ENCODE data around the gene RGS6. TPM values are rescaled to one million over a fixed set of nuclear protein-coding genes. Genes with fewer than 3 reads are reported as not detected.

RGS6 gene
- total RNA-seq, 4 donors from 2014 or later = 0.46 to 3.7 (median 1.6) TPM

- no peaks in the 10 kb centered on the region for H3K4me1 ChIP-seq
- H3K27ac ChIP-seq = no peak overlapping the region
- in situ Hi-C loops (cut with MboI; ENCODE audit: low sequenced_read_pairs in 4 of 4) (no loop called here), intact Hi-C loops (cut with DNase I; ENCODE audit: low total_unique reads) (no loop called here)
- H3K4me3 ChIP-seq = no peak overlapping the region
- H3K36me3 ChIP-seq = no peaks in the 10 kb centered on the region
- TF ChIP-seq CTCF (IDR thresholded peaks at IDR 0.05 in 4 of 5, conservative IDR thresholded peaks at IDR 0.05 in 1 of 5) (no peak), POLR2A (IDR thresholded peaks at IDR 0.05) (no peak)
- H3K9me3 ChIP-seq = no peaks in the 10 kb centered on the region
- no peak for DNase-seq
- no peak for ATAC-seq
- no peaks in the 10 kb centered on the region for H3K27me3 ChIP-seq
These were observed 498.2 kb downstream of the RGS6 start for GRCh38 chr14:72430457-72430856.

- TF ChIP-seq POLR2A (IDR thresholded peaks at IDR 0.05) (no peak), CTCF (IDR thresholded peaks at IDR 0.05 in 4 of 5, conservative IDR thresholded peaks at IDR 0.05 in 1 of 5) (no peak)
- in situ Hi-C loops (cut with MboI; ENCODE audit: low sequenced_read_pairs in 4 of 4) (no loop called here), intact Hi-C loops (cut with DNase I; ENCODE audit: low total_unique reads) (no loop called here)
- DNase-seq (no peak), ATAC-seq (no peak)
- H3K27ac ChIP-seq = no peak overlapping the region
- H3K36me3 ChIP-seq = no peaks in the 10 kb centered on the region
- no peak overlapping the region for H3K4me3 ChIP-seq
- H3K9me3 ChIP-seq = no peaks in the 10 kb centered on the region
- H3K27me3 ChIP-seq = no peaks in the 10 kb centered on the region
- H3K4me1 ChIP-seq = no peaks in the 10 kb centered on the region
These were observed 500.5 kb downstream of the RGS6 start for GRCh38 chr14:72432748-72433147.

- intact Hi-C loops (cut with DNase I; ENCODE audit: low total_unique reads) (no loop called here), in situ Hi-C loops (cut with MboI; ENCODE audit: low sequenced_read_pairs in 4 of 4) (no loop called here)
- Histone ChIP-seq H3K4me3 (no peak overlapping the region), H3K9me3 (no peaks in the 10 kb centered on the region), H3K4me1 (no peaks in the 10 kb centered on the region), H3K27ac (no peak overlapping the region), H3K27me3 (no peaks in the 10 kb centered on the region), H3K36me3 (no peaks in the 10 kb centered on the region)
- DNase-seq (no peak), ATAC-seq (no peak)
- TF ChIP-seq POLR2A (IDR thresholded peaks at IDR 0.05) = no peak
- no peak for TF ChIP-seq CTCF (IDR thresholded peaks at IDR 0.05 in 4 of 5, conservative IDR thresholded peaks at IDR 0.05 in 1 of 5)
These were observed 501.3 kb downstream of the RGS6 start for GRCh38 chr14:72433511-72433910.

GRCh38 chr14:72434856-72435255 lies 502.6 kb downstream of the RGS6 start:
- TF ChIP-seq CTCF (IDR thresholded peaks at IDR 0.05 in 4 of 5, conservative IDR thresholded peaks at IDR 0.05 in 1 of 5) = no peak
- TF ChIP-seq POLR2A (IDR thresholded peaks at IDR 0.05) = no peak
- no peak for ATAC-seq
- DNase-seq = no peak
- in situ Hi-C loops (cut with MboI; ENCODE audit: low sequenced_read_pairs in 4 of 4) (no loop called here), intact Hi-C loops (cut with DNase I; ENCODE audit: low total_unique reads) (no loop called here)
- Histone ChIP-seq H3K9me3 (no peaks in the 10 kb centered on the region), H3K36me3 (no peaks in the 10 kb centered on the region), H3K27me3 (no peaks in the 10 kb centered on the region), H3K27ac (no peak overlapping the region), H3K4me3 (no peak overlapping the region), H3K4me1 (no peaks in the 10 kb centered on the region)

GRCh38 chr14:72439707-72440106 lies 507.5 kb downstream of the RGS6 start:
- no peak for DNase-seq

More at GRCh38 chr14:72439707-72440106, 507.5 kb downstream of the RGS6 start:
- ATAC-seq = no peak
- in situ Hi-C loops (cut with MboI; ENCODE audit: low sequenced_read_pairs in 4 of 4) = no loop called here
- intact Hi-C loops (cut with DNase I; ENCODE audit: low total_unique reads) = no loop called here
- Histone ChIP-seq H3K27ac (no peak overlapping the region), H3K9me3 (no peaks in the 10 kb centered on the region), H3K4me1 (no peaks in the 10 kb centered on the region), H3K36me3 (no peaks in the 10 kb centered on the region), H3K4me3 (no peak overlapping the region), H3K27me3 (no peaks in the 10 kb centered on the region)
- TF ChIP-seq POLR2A (IDR thresholded peaks at IDR 0.05) (no peak), CTCF (IDR thresholded peaks at IDR 0.05 in 4 of 5, conservative IDR thresholded peaks at IDR 0.05 in 1 of 5) (no peak)

Measured in gastrocnemius medialis (tissue), 4 donors.